SKM-1 treated with dmso at 0.1 percent for 144 hours (cell line): ENCODE results near the gene PCIF1.
"Not testable (repeated sequence)": the region's sequence is repeated elsewhere in the genome, so short reads cannot be mapped to it uniquely, and the experiment has no call there.

ENCODE experiments used
- DNase-seq: peaks from one replicate; lab custom pipeline; 2025; ENCODE audit not compliant: unreplicated experiment; lab: John Stamatoyannopoulos, UW

Gene PCIF1

DNA sequence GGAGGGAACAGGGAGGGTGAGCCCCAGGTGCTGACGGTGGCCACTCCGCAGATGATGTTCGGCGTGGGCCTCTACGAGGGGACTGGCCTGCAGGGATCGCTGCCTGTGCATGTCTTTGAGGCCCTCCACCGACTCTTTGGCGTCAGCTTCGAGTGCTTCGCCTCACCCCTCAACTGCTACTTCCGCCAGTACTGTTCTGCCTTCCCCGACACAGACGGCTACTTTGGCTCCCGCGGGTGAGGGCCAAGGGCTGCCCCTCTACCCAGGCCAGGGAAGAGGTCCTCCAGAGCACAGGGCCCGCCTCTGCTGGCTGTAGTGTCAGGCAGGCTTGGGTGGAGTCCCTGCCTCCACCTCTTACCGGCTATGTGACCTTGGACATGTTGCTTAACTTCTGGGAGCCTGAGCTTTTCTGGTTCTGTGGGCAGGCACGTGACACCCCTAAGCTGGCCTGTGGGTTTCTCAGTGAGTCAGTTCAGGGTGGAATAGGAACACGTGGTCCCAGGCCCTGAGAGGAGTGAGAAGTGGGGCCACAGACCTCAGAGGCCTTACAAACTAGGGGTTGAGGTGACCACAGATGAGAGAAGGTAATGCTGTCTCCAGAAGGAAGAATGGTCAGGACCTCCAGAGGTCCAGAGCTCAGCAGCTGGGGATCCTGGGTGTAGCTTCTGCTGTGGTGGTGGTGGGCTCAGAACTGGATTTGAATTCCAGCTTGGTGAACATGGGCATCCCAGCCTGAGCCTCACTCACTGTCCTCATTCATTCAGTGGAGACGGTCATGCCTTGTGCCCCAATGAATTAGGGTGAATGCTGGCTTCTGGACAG lies 11.9 kb downstream of the PCIF1 start:
- peak; percentile 98 for DNase-seq

- no peak for DNase-seq
Measured at GRCh38 chr20:45947110-45947866, 12.8 kb downstream of the PCIF1 start.

DNA sequence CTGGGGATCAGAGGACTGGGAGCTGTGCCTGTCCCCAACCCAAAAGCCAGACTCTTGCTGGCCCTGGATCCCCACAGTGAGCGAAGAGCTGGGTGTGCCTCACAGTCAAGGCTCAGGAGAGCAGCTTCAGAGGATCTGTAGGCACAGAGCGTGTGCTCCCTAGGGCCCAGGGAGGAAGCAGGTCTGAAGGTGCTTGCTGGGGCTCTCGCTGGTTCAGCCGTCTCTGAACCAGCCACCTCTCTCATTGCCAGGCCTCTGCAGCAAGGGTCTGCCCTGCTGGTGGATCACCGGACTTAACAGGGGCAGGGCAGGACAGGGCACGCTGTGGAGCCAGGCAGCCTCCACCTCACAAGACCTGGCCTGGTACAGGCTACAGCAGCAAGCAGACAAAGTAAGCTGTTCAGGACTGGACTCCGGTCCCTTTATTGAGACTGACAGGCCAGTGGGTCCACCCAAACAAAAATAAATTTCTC lies 13.8 kb downstream of the PCIF1 start:
- no peak for DNase-seq

- no peak for DNase-seq
Measured at GRCh38 chr20:45948742-45949541, 14.5 kb downstream of the PCIF1 start.

DNA sequence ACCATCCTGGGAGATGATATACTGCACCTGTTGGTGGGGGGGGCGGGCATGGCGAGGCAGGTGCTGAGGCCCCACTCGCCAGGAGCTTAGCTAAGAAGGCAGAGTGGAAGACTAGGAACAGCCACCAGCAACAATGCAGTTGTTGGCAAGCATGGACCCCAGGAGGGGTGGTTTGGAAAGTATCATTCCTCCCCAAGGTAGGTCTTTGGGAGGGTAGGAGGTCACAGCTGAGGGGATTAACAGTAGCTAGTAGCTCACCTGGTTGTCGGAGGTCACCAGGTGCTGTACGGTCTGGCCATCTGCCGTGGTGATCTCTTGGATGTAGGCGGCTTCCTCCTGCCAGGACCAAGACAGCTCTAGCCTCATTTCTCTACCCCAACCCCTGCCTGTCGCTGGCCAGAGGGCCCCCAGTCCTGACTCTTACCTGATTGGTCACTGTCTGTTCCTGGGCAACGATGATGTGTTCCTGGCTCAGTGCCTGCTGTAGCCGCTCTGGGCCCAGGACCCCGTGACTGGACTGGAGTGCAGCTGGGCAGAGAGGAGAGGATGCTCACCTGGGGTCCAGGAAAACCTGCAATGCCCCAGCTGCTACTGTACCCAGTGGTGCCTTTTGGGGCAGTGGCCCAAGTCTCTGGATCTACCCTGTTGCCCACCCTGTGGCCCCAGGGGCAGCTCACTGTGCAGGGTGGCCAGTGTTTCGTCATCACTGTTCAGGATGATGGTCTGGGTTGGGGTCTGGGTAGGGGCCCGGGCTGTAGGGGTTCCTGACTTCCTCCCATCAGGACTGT lies 15.3 kb downstream of the PCIF1 start:
- DNase-seq: no peak

DNA sequence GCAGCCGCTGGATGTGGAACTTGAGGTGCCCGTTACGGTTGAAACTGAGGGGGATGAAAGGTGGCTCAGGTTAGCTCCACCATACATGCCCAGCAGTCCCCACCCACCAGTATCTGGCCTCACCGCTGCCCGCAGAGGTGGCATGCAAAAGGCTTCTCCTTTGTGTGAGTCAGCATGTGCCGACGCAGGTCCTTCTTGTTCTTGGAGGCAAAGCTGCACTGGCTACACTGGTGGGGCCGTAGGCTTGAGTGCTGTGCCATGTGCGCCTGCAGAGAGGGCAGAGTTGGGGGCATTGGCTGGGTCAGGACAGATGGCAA lies 15.8 kb downstream of the PCIF1 start:
- DNase-seq: no peak

- DNase-seq: no peak
Measured at GRCh38 chr20:45951925-45952834, 17.7 kb downstream of the PCIF1 start.

GRCh38 chr20:45952861-45953260 lies 18.4 kb downstream of the PCIF1 start:
- no peak for DNase-seq

GRCh38 chr20:45953672-45954071 lies 19.2 kb downstream of the PCIF1 start:
- no peak for DNase-seq

DNA sequence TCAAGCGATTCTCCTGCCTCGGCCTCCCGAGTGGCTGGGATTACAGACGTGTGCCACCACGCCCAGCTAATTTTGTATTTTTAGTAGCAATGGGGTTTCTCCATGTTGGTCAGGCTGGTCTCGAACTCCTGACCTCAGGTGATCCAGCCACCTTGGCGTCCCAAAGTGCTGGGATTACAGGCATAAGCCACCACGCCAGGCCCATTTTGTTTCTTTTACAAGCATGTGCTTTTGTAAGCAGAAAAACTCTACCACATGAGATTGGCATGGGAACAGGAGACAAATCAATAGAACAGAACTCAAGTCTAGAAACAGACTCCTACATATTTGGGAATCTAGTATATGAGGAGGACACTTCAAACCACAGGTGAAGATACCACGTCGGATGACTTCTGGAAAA lies 21.8 kb downstream of the PCIF1 start:
- not testable (repeated sequence) for DNase-seq

DNA sequence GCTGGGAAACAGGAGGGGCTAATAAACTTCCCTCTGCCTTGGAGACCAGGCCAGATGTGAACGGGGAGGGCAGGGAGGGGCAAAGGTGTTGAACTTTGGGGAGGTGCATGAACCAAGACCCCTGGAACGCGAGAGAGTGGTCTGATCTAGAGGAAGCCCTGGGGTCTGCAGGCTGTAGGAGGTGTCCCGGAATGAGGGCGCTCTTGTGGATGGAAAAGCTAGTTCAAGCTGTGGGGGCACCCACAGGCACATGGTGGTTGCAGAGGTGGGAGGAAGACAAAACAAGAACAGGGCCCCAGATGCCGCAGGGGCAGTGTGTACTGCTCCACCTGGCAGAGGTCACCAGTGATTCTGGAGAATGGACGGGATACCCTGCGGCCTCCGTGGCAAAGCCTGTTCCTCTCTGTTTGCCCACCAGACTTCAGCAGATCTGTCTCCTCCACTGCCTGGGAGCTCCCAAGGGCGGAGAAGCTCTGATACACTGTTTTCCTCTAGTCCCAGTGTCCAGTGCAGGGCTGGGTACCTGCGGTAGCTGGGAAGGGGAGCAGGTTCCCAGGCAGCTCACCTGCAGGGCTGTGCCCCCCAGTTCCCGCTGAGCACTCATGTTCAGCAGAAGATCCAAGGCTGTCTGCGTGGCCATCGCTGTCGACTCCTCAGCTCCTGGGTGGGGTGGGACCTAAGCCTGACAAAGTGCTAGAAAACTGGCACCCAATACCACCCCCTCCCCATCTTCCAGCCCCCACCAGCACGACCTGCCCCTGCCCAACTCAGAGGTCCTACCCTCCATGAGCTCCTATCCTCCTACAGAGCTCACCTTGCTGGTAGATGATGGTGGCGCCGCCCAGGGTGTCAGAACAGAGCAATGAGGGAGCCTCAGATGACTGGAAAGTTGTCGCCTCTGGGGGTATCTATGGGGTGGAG lies 22.8 kb downstream of the PCIF1 start:
- no peak for DNase-seq

DNA sequence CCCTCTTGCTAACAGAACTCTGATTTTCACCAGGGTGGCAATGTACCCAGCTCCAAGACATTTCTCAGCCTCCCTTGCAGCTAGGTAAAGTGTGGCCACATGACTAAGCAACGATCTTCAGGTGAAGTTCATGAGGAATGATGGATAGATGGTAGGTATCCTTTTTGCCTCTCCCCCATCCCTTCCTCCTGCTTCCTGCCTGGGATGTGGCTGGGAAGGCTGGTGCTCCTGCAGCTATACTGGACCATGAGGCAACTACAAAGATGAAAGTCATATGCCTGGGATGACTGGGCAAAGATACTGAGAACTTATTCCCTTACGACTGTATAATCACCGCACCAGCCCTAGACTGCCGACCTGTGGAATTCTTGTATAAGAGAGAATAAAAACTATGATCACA lies 24.1 kb downstream of the PCIF1 start:
- no peak for DNase-seq

- DNase-seq: no peak
Measured at GRCh38 chr20:45959126-45959525, 24.6 kb downstream of the PCIF1 start.

DNA sequence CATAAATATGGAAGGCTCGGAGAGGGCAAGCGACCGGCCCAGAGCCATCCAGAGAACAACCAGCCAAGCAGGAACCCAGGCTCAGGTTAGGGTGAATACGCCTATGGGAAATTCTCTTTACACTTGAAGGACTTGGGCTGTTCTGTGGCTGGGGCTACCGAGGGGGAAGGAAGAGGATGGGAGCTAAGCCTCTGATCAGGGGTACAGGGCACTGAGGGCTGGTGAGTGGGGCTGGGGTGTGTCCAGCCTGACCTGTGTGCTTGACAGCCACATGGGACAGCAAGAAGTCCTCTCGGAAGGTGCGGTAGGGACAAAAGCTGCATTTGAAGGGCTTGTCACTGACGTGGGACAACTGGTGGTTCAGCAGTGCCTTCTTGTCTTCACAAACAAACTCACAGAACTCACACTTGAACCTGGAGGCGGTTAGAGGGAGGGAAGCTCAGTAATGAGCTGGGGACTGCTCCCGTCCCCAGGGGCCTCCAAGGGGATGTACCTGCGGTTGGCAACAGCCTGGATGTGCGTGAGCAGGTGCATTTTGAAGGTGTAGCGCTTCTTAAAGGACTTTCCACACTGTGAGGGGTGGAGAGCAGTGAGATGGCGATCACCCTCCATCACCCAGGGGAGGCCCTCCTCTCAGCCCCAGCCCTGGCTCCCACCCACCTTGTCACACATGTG lies 25.6 kb downstream of the PCIF1 start:
- no peak for DNase-seq

DNA sequence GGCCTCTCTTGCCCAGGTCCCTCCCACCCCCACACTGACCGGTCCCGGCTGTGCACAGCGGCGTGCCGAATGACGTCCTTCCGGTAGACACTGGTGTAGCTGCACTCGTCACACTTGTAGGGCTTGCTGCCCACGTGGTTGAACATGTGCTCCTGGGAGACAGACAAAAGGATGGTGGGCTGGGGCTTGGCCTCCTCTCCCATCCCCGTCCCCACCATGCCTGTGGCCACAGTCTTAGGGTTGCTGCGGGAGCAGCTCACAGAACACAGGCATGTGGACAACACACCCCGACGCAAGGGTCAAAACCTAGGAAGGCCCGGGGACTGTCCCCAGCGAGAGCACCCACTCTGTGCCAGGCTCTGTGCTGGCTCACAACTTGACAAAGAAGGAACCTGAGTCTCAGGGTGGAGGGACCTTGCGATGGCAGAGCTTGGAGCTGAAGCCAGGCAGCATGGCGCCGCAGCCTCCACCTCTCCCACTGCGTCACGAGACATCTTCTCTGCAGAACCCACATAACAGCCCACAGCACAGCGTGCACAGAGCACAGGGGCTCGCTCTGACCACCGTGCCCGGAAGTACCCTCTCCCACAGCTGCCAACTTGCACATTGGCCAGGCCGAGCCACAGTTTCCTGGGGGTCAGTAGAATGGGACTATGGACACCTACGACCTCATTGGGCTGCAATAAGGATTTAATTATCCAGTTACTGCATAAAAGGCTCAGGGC lies 27.7 kb downstream of the PCIF1 start:
- no peak for DNase-seq

- peak; percentile 14 for DNase-seq
Measured at GRCh38 chr20:45963059-45964005, 28.8 kb downstream of the PCIF1 start.
